LNCaP clone FGC (cell line): ENCODE results near the gene PKLR.

Experiments used
- DNase-seq: peaks from one replicate; pipeline ENCODE4 v3.0.0-alpha.2; 2011; ENCODE audit warnings: low read depth
- H3K4me3 ChIP-seq: 2 replicates; pipeline ENCODE4 v1.5.1; 2011; ENCODE audit warnings: mild to moderate bottlenecking, low read depth, low read length, control low read depth
- CTCF ChIP-seq: IDR thresholded peaks from 2 replicates; pipeline ENCODE4 v1.5.1; 2012; ENCODE audit warnings: mild to moderate bottlenecking; ENCODE audit not compliant: control insufficient read depth, insufficient read depth; ENCODE audit errors: extremely low read depth

PKLR gene

GRCh38 chr1:155266553-155266952 is 34.7 kb downstream of the PKLR start:
- no peak overlapping the region for H3K4me3 ChIP-seq
- no peak for TF ChIP-seq CTCF

GRCh38 chr1:155263067-155263466 is 38.2 kb downstream of the PKLR start:
- no peak overlapping the region for H3K4me3 ChIP-seq
- TF ChIP-seq CTCF = no peak
- no peak for DNase-seq

More at GRCh38 chr1:155266553-155266952, 34.7 kb downstream of the PKLR start:
- no peak for DNase-seq

- no peak for TF ChIP-seq CTCF
- peak; percentile 96 for DNase-seq
- peak within 1 kb of the TSS; percentile 96 for H3K4me3 ChIP-seq
Observed at GRCh38 chr1:155261852-155262673, 39.2 kb downstream of the PKLR start, which contains the start of gene SCAMP3. Gene SCAMP3, minus strand, starts transcription at chr1:155262360. Its CDS starts 209 bp downstream, at chr1:155262151.

DNA sequence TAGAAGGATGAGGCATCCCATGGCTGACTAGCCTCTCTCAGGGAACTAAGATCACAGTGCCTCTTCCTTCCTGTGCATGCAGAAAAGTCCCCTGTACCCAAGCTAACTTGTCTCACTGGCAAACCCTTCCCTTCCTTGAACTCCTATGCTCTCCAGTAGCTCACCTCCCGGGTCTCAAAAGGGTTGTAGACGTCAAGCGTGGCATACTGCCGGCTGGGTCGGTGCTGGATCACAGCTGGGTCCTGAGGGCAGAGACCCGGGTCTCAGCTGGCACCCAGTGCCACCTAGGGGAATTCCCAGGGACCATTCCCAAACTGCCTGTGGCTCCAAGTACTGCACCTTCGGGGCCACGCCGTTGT is 39.8 kb downstream of the PKLR start:
- H3K4me3 ChIP-seq = peak overlapping the region; percentile 96
- TF ChIP-seq CTCF = no peak
- DNase-seq = no peak

GRCh38 chr1:155260276-155260675 is 41.0 kb downstream of the PKLR start:
- no peak for TF ChIP-seq CTCF
- H3K4me3 ChIP-seq = no peak overlapping the region
- no peak for DNase-seq

- DNase-seq = no peak
- TF ChIP-seq CTCF = no peak
- H3K4me3 ChIP-seq = no peak overlapping the region
Observed at GRCh38 chr1:155256058-155256852, 45.0 kb downstream of the PKLR start.
